ENCODE measurements around the gene LRMDA. TPM values are rescaled to one million over a fixed set of nuclear protein-coding genes. Genes with fewer than 3 reads are reported as not detected.
A peak's percentile ranks its signal among the peaks of the same experiment; 100 is the strongest.

Gene LRMDA
- total and polyA plus RNA-seq, 2 of the 8 experiments (the other 6 are each of a cell fraction or from before 2014, with no cell fraction given) = 0.86 to 2.8 TPM

DNA sequence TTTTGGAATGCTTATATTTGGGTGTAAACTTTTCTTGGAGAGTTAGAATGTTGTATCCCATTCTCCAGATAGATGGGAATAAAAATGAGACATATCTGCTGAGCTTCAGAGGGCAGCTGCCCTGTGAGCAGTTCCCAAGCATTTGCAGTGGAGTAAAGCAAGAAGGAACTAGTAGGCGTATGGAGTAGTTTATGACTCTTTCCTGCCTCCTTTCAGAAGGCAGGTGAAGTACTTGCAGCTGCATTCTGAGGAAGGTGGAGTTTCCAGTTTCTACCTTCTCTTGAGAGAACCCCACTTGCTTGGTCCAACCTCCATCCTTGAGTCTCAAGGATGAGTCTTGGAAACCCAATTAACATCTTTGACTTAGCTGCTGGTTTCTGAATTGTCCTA lies 563.6 kb downstream of the LRMDA start:
- no peak for FAIRE-seq

More for the DNA sequence above, 563.6 kb downstream of the LRMDA start:
- Histone ChIP-seq H3K4me1 (replicated peaks in 1 of 4; ENCODE audit: control insufficient read depth in 3 of 4, insufficient read depth in 4 of 4, low read length in 3 of 4) (no peaks in the 10 kb centered on the region), H3K9me3 (ENCODE audit: insufficient read depth in 2 of 2, low read depth in 1 of 2, low read length in 1 of 2) (no peaks in the 10 kb centered on the region), H3K18ac (ENCODE audit: extremely low read depth, low read length) (no peak overlapping the region), H3K4ac (replicated peaks; ENCODE audit: insufficient read length, low read depth, low read length) (no peak overlapping the region), H3K56ac (replicated peaks; ENCODE audit: insufficient read length, low read depth, low read length) (no peak overlapping the region), H3K4me3 (ENCODE audit: extremely low read depth in 1 of 4, insufficient read depth in 2 of 4, low read depth in 3 of 4, low read length in 4 of 4) (no peak overlapping the region), H4K20me1 (replicated peaks in 1 of 2; ENCODE audit: control insufficient read depth in 1 of 2, insufficient read depth in 2 of 2, low read length in 2 of 2) (no peaks in the 10 kb centered on the region), H3K14ac (ENCODE audit: insufficient read length) (no peak overlapping the region), H3K23me2 (ENCODE audit: low read depth, low read length) (no peaks in the 10 kb centered on the region), H2BK5ac (ENCODE audit: low read depth, low read length) (no peak overlapping the region), H3K27me3 (replicated peaks in 1 of 4; ENCODE audit: control insufficient read depth in 3 of 4, extremely low read depth in 1 of 4, insufficient read depth in 3 of 4, low read length in 3 of 4) (no peaks in the 10 kb centered on the region), H4K91ac (replicated peaks; ENCODE audit: insufficient read length, low read length) (no peak overlapping the region), H2BK12ac (ENCODE audit: low read depth, low read length) (no peak overlapping the region), H3K23ac (ENCODE audit: insufficient read length) (no peak overlapping the region), H3K9ac (replicated peaks in 1 of 4; ENCODE audit: extremely low read depth in 1 of 4, low read depth in 3 of 4, low read length in 3 of 4) (no peak overlapping the region), H3K36me3 (ENCODE audit: control insufficient read depth in 2 of 4, insufficient read depth in 4 of 4, low read length in 3 of 4) (no peaks in the 10 kb centered on the region), H2BK120ac (replicated peaks; ENCODE audit: low read depth, low read length) (no peak overlapping the region), H2BK20ac (ENCODE audit: low read length) (no peak overlapping the region), H3K79me2 (ENCODE audit: control insufficient read depth in 1 of 2, insufficient read depth in 2 of 2, low read length in 2 of 2) (no peaks in the 10 kb centered on the region), H2BK15ac (ENCODE audit: low read length) (no peak overlapping the region), H3K4me2 (ENCODE audit: insufficient read depth in 1 of 2, low read depth in 2 of 2, low read length in 2 of 2) (no peak overlapping the region), H2AK5ac (ENCODE audit: low read depth, low read length) (no peak overlapping the region), H3K27ac (ENCODE audit: low read depth, low read length) (no peak overlapping the region), H3K79me1 (ENCODE audit: low read depth, low read length) (no peaks in the 10 kb centered on the region; the same call in 1 of the 2 replicates), H2AFZ (ENCODE audit: low read length) (no peak overlapping the region), H4K8ac (ENCODE audit: extremely low read depth, insufficient read depth, low read length) (no peak overlapping the region), H4K5ac (ENCODE audit: insufficient read length, low read depth, low read length) (no peak overlapping the region)
- CTCF ChIA-PET (ENCODE audit: partially characterized antibody) = interaction anchor here (0.6 to 2.0 kb wide), 3 partner anchors 11 to 82 kb away, joined by 3 to 6 read pairs (median 4); no protein-coding TSS in a partner anchor
- TF ChIP-seq RAD21 (IDR thresholded peaks at IDR 0.05 in 1 of 2, conservative IDR thresholded peaks at IDR 0.05 in 1 of 2; ENCODE audit: low read depth in 2 of 2, low read length in 2 of 2) (peak; percentile 11 to 27; a peak in 3 of 4 replicates), EP300 (IDR thresholded peaks at IDR 0.05; ENCODE audit: borderline replicate concordance in 1 of 2, low read depth in 2 of 2, low read length in 2 of 2) (no peak), BCL11A (IDR thresholded peaks at IDR 0.05; ENCODE audit: low read depth in 2 of 2, low read length in 2 of 2) (no peak)
- POLR2A ChIA-PET (ENCODE audit: partially characterized antibody) = no interaction called here
- no peak for DNase-seq (ENCODE audit: low read depth in 1 of 2, low spot score in 2 of 2)
- 100% methylated on average over 1 of the region's 1 CpG; no CpG with 5 or more reads in 1 of the 2 experiments for WGBS, 2 experiments (ENCODE audit: extremely low coverage in 1 of 2, insufficient coverage in 1 of 2, insufficient read length in 1 of 2, insufficient replicate concordance in 2 of 2, low coverage in 1 of 2, low lambda C conversion rate in 2 of 2, missing lambda C conversion rate in 1 of 2)
